GM23338 (cell line): ENCODE data around the gene RTF1. TPM values are rescaled to one million over a fixed set of nuclear protein-coding genes. Genes with fewer than 3 reads are reported as not detected.

Experiments used
- ATAC-seq: fragments of 200-7000 bp; cut with Tn5 transposase; 3 replicates; pipeline ENCODE4 v1.9.1; 2020
- DNase-seq: peaks from one replicate; pipeline ENCODE4 v3.0.0-alpha.2; 2015; ENCODE audit warnings: low spot score
- H2AFZ ChIP-seq: fragments of 200-600 bp; sonication (generic); 2 replicates; pipeline ENCODE4 v1.8.0; 2016; ENCODE audit warnings: antibody characterized with exemption, mild to moderate bottlenecking, moderate library complexity
- H3F3A ChIP-seq: fragments of 200-600 bp; sonication (generic); replicated peaks from 2 replicates; pipeline ENCODE4 v1.8.0; 2017; ENCODE audit warnings: antibody characterized with exemption, mixed run types, low read depth
- H3K27ac ChIP-seq: fragments of 200-600 bp; sonication (generic); 2 replicates; pipeline ENCODE4 v1.6.1; 2016; ENCODE audit warnings: low read depth
- H3K27me3 ChIP-seq: fragments of 200-600 bp; sonication (generic); 2 replicates; pipeline ENCODE4 v1.8.0; 2016; ENCODE audit warnings: mild to moderate bottlenecking, mixed run types, moderate library complexity; ENCODE audit not compliant: insufficient read depth
- H3K36me3 ChIP-seq: fragments of 200-600 bp; sonication (generic); 2 replicates; pipeline ENCODE4 v1.8.0; 2016; ENCODE audit warnings: mild to moderate bottlenecking; ENCODE audit not compliant: insufficient read depth
- H3K4me1 ChIP-seq: fragments of 200-600 bp; sonication (generic); 2 replicates; pipeline ENCODE4 v1.8.0; 2016; ENCODE audit warnings: mild to moderate bottlenecking, moderate library complexity; ENCODE audit not compliant: insufficient read depth
- H3K4me2 ChIP-seq: fragments of 200-600 bp; sonication (generic); 2 replicates; pipeline ENCODE4 v1.7.1; 2017; ENCODE audit warnings: mixed run types
- H3K4me3 ChIP-seq: fragments of 200-600 bp; sonication (generic); 2 replicates; pipeline ENCODE4 v1.6.1; 2016; ENCODE audit warnings: mixed run types
- H3K79me2 ChIP-seq: fragments of 200-600 bp; sonication (generic); replicated peaks from 2 replicates; pipeline ENCODE4 v1.8.0; 2017; ENCODE audit warnings: mild to moderate bottlenecking; ENCODE audit not compliant: insufficient read depth
- H3K9me2 ChIP-seq: fragments of 200-600 bp; sonication (generic); 2 replicates; pipeline ENCODE4 v1.8.0; 2017; ENCODE audit not compliant: insufficient read depth
- H4K20me1 ChIP-seq: fragments of 200-600 bp; sonication (generic); replicated peaks from 2 replicates; pipeline ENCODE4 v1.8.0; 2017; ENCODE audit warnings: mild to moderate bottlenecking; ENCODE audit not compliant: insufficient read depth
- H3K27ac Mint-ChIP-seq: 2 replicates; pipeline ENCODE4 v1.8.0; 2020; ENCODE audit warnings: inconsistent platforms, mild to moderate bottlenecking, moderate library complexity, mixed read lengths
- H3K27me3 Mint-ChIP-seq: 3 replicates; pipeline ENCODE4 v1.8.0; 2022; ENCODE audit warnings: low read depth, mild to moderate bottlenecking, moderate library complexity, mixed read lengths, inconsistent platforms; ENCODE audit not compliant: insufficient read depth, poor library complexity
- H3K36me3 Mint-ChIP-seq: 3 replicates; pipeline ENCODE4 v1.8.0; 2021; ENCODE audit warnings: low read depth, mild to moderate bottlenecking, inconsistent platforms, moderate library complexity, mixed read lengths
- H3K4me1 Mint-ChIP-seq: 3 replicates; pipeline ENCODE4 v1.8.0; 2020; ENCODE audit warnings: mild to moderate bottlenecking, inconsistent platforms, mixed read lengths
- H3K4me3 Mint-ChIP-seq: 3 replicates; pipeline ENCODE4 v1.8.0; 2021; ENCODE audit warnings: moderate library complexity, mild to moderate bottlenecking, inconsistent platforms, mixed read lengths
- H3K9me3 Mint-ChIP-seq: 3 replicates; pipeline ENCODE4 v1.8.0; 2020; ENCODE audit warnings: moderate library complexity, mild to moderate bottlenecking, inconsistent platforms, mixed read lengths
- EZH2 ChIP-seq: fragments of 200-600 bp; sonication (generic); IDR thresholded peaks from one replicate; pipeline ENCODE4 v1.8.0; 2017; ENCODE audit warnings: antibody characterized with exemption, mild to moderate bottlenecking, low read depth; ENCODE audit not compliant: unreplicated experiment
- JUNB ChIP-seq: IDR thresholded peaks from one replicate; pipeline ENCODE4 v1.6.1; 2016; ENCODE audit warnings: antibody characterized with exemption; ENCODE audit not compliant: unreplicated experiment
- NANOG ChIP-seq: IDR thresholded peaks from 2 replicates; pipeline ENCODE4 v1.6.1; 2016; ENCODE audit warnings: antibody characterized with exemption, borderline replicate concordance
- STAT1 ChIP-seq: IDR thresholded peaks from one replicate; pipeline ENCODE4 v1.6.1; 2016; ENCODE audit warnings: antibody characterized with exemption; ENCODE audit not compliant: unreplicated experiment
- ZNF114 ChIP-seq: fragments of 250-450 bp; sonication (Bioruptor Pico); IDR thresholded peaks from 2 replicates; pipeline ENCODE4 v1.5.0; 2020; ENCODE audit warnings: mild to moderate bottlenecking, moderate library complexity
- ZNF331 ChIP-seq: fragments of 250-450 bp; sonication (Bioruptor Pico); IDR thresholded peaks from 2 replicates; pipeline ENCODE4 v1.5.0; 2020; ENCODE audit warnings: low read depth, mild to moderate bottlenecking, moderate library complexity
- polyA plus RNA-seq: library from polyadenylated mRNA; unstranded; fragments of >200 nt; fragmentation: Nextera tagmentation; extraction: Ambion mirVana; gene quantifications from 2 replicates; pipeline ENCODE4 v1.2.1, GENCODE V29; 2016
- total RNA-seq: library from RNA; depleted of rRNA; stranded (reverse); fragments of >200 nt; shearing (Covaris generic); gene quantifications from 2 replicates; pipeline ENCODE4 v1.2.3, GENCODE V29; 2014
- TF ChIP-seq, protein P1 (sequence below): fragments of 250-450 bp; sonication (Bioruptor Pico); IDR thresholded peaks from 2 replicates; pipeline ENCODE4 v1.5.0; 2020; ENCODE audit warnings: mild to moderate bottlenecking, moderate library complexity
- TF ChIP-seq, protein P2 (sequence below): IDR thresholded peaks from 2 replicates; pipeline ENCODE4 v1.6.1; 2016; ENCODE audit warnings: antibody characterized with exemption

The RTF1 gene
- total and polyA plus RNA-seq, 2 experiments from 2014 or later: 38.1 to 298 TPM

DNA sequence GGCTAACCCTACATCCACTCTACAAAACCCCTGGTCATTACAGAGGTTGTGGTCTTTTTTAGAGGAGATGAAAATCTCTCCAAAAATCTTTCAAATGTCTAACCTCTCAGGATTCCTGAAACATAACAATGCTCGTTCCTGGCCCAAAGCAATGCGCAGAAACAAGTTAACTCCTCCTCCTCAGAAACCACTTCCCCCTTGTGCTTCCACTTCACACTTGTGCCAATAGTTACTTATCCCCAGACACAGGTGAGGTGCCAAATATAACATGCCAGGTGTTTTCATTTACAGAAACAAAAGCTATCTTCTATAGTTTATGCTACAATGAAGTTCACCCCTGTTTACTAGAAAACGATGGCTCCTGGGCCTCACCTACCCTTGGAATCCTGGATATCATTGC is 20.8 kb upstream of the RTF1 start:
- H3K27me3 Mint-ChIP-seq: no peaks in the 10 kb centered on the region
- H3K4me3 Mint-ChIP-seq: no peak overlapping the region
- no peaks in the 10 kb centered on the region for H3K4me1 ChIP-seq
- ATAC-seq: no peak
- H3K27ac Mint-ChIP-seq: no peak overlapping the region
- TF ChIP-seq STAT1 (no peak), JUNB (no peak), EZH2 (no peak), ZNF114 (CRISPR knock-in tag) (no peak), ZNF331 (no peak), NANOG (no peak)
- TF ChIP-seq, protein P1, sequence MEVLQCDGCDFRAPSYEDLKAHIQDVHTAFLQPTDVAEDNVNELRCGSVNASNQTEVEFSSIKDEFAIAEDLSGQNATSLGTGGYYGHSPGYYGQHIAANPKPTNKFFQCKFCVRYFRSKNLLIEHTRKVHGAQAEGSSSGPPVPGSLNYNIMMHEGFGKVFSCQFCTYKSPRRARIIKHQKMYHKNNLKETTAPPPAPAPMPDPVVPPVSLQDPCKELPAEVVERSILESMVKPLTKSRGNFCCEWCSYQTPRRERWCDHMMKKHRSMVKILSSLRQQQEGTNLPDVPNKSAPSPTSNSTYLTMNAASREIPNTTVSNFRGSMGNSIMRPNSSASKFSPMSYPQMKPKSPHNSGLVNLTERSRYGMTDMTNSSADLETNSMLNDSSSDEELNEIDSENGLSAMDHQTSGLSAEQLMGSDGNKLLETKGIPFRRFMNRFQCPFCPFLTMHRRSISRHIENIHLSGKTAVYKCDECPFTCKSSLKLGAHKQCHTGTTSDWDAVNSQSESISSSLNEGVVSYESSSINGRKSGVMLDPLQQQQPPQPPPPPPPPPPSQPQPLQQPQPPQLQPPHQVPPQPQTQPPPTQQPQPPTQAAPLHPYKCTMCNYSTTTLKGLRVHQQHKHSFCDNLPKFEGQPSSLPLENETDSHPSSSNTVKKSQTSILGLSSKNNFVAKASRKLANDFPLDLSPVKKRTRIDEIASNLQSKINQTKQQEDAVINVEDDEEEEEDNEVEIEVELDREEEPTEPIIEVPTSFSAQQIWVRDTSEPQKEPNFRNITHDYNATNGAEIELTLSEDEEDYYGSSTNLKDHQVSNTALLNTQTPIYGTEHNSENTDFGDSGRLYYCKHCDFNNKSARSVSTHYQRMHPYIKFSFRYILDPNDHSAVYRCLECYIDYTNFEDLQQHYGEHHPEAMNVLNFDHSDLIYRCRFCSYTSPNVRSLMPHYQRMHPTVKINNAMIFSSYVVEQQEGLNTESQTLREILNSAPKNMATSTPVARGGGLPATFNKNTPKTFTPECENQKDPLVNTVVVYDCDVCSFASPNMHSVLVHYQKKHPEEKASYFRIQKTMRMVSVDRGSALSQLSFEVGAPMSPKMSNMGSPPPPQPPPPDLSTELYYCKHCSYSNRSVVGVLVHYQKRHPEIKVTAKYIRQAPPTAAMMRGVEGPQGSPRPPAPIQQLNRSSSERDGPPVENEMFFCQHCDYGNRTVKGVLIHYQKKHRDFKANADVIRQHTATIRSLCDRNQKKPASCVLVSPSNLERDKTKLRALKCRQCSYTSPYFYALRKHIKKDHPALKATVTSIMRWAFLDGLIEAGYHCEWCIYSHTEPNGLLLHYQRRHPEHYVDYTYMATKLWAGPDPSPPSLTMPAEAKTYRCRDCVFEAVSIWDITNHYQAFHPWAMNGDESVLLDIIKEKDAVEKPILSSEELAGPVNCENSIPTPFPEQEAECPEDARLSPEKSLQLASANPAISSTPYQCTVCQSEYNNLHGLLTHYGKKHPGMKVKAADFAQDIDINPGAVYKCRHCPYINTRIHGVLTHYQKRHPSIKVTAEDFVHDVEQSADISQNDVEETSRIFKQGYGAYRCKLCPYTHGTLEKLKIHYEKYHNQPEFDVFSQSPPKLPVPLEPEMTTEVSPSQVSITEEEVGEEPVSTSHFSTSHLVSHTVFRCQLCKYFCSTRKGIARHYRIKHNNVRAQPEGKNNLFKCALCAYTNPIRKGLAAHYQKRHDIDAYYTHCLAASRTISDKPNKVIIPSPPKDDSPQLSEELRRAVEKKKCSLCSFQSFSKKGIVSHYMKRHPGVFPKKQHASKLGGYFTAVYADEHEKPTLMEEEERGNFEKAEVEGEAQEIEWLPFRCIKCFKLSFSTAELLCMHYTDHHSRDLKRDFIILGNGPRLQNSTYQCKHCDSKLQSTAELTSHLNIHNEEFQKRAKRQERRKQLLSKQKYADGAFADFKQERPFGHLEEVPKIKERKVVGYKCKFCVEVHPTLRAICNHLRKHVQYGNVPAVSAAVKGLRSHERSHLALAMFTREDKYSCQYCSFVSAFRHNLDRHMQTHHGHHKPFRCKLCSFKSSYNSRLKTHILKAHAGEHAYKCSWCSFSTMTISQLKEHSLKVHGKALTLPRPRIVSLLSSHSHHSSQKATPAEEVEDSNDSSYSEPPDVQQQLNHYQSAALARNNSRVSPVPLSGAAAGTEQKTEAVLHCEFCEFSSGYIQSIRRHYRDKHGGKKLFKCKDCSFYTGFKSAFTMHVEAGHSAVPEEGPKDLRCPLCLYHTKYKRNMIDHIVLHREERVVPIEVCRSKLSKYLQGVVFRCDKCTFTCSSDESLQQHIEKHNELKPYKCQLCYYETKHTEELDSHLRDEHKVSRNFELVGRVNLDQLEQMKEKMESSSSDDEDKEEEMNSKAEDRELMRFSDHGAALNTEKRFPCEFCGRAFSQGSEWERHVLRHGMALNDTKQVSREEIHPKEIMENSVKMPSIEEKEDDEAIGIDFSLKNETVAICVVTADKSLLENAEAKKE (CRISPR knock-in tag): no peak
- TF ChIP-seq, protein P2, sequence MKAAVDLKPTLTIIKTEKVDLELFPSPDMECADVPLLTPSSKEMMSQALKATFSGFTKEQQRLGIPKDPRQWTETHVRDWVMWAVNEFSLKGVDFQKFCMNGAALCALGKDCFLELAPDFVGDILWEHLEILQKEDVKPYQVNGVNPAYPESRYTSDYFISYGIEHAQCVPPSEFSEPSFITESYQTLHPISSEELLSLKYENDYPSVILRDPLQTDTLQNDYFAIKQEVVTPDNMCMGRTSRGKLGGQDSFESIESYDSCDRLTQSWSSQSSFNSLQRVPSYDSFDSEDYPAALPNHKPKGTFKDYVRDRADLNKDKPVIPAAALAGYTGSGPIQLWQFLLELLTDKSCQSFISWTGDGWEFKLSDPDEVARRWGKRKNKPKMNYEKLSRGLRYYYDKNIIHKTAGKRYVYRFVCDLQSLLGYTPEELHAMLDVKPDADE: no peak
- no peaks in the 10 kb centered on the region for H4K20me1 ChIP-seq
- H3K4me1 Mint-ChIP-seq: no peaks in the 10 kb centered on the region
- no peak for DNase-seq
- no peaks in the 10 kb centered on the region for H3K9me2 ChIP-seq
- H3K9me3 Mint-ChIP-seq: no peaks in the 10 kb centered on the region
- no peaks in the 10 kb centered on the region for H3K27me3 ChIP-seq
- H3K27ac ChIP-seq: no peak overlapping the region
- no peaks in the 10 kb centered on the region for H3K79me2 ChIP-seq
- H2AFZ ChIP-seq: no peak overlapping the region
- no peaks in the 10 kb centered on the region for H3F3A ChIP-seq
- H3K4me3 ChIP-seq: no peak overlapping the region
- peaks cover 21% of the 10 kb centered on the region; the same call in 2 of the 3 replicates for H3K36me3 Mint-ChIP-seq
- H3K4me2 ChIP-seq: no peak overlapping the region
- H3K36me3 ChIP-seq: no peaks in the 10 kb centered on the region
